NCI-H187 treated with DMSO at 0.1 percent for 48 hours (cell line): ENCODE measurements around the gene ING2.
A peak's percentile ranks its signal among the peaks of the same experiment; 100 is the strongest.

Experiments used
- DNase-seq: peaks from one replicate; lab custom pipeline; 2025; lab: John Stamatoyannopoulos, UW

The ING2 gene

DNA sequence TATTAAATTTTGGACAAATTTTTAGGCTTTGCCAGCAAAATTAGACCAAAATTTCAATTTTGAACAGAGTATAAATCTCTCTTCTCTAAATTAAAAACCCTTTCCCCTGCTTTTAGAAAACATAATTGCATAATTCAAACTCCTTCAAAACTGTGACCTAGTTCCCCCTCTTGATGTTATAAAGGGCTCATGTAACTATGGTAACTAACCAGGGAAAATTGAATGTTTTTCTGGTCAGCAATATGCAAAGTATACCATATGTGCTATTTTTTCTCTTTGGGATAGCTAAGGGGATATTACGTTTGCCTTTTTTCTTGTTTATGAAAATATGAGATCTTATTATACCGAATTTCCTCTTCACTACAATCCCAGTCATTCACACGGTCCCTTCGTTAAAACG lies 5.1 kb upstream of the ING2 start:
- no peak for DNase-seq

DNA sequence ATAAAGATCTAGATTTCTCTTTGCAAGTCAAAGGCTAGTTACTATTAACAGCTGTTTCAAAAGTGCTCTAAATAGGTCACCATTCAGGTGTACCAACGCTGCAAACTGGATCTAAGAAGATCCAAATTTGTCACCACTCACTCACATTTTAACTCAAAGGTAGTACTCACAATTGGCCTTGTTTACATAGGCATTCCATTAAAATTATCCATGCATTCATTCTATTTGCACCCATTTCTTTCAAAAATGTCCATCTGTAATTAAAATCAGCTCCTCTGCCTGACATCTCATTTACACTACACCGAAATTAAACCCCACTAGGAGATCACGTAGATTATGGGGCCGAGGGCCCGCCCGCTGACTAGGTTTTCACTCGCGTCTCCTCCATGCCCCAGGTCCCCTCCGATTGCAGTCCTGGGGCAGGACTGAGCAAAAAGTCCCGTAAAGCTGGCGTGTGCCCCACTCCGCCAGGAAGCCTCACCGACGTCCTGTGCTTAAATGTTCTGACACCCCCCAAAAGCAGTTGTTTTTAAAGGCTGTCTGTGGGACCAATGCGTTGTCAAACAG lies 1.3 kb upstream of the ING2 start:
- peak; percentile 3 for DNase-seq

DNA sequence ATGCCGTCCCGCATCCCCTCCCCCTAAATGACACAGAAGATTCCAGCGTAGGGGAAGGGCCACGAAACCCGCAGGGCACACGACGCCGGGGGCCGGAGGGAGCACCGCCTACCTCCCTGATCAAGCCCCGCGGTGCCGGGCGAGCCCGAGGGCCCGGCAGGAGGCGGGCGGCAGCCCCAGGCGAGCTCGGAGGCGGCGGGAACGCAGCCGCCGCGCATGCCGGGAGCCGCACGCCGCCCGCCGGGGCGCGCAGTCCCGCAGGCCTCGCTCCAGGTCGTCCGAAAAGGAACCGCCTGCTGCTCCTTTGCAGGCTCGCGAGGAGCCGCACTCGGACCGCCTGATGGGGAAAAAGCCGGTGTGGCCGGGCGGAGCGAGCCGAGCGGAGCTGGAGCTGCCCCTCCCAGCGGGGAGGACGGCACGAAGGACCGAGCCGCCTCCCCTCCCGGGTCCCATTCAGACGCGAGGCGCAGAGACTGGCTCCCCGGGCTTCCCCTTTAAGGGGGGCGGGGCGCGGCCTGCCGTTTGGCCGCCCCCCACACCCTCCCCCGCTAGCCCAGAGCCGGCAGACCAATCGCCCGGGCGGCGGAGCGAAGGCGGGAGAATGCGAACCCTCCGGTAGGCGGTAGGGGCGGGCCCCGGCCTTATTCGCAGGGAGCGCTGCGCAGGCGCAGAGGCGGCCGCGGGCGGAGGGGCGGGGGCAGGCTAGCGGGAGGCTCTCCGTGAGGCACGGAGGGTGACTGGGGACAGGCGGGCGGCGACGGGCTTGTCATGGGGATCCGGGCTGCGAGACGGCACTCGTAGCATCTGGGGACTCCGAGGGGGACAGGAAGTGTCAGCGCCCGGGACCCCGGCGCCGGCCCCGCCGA lies 561 bp upstream of the ING2 start:
- peak; percentile 35 for DNase-seq

DNA sequence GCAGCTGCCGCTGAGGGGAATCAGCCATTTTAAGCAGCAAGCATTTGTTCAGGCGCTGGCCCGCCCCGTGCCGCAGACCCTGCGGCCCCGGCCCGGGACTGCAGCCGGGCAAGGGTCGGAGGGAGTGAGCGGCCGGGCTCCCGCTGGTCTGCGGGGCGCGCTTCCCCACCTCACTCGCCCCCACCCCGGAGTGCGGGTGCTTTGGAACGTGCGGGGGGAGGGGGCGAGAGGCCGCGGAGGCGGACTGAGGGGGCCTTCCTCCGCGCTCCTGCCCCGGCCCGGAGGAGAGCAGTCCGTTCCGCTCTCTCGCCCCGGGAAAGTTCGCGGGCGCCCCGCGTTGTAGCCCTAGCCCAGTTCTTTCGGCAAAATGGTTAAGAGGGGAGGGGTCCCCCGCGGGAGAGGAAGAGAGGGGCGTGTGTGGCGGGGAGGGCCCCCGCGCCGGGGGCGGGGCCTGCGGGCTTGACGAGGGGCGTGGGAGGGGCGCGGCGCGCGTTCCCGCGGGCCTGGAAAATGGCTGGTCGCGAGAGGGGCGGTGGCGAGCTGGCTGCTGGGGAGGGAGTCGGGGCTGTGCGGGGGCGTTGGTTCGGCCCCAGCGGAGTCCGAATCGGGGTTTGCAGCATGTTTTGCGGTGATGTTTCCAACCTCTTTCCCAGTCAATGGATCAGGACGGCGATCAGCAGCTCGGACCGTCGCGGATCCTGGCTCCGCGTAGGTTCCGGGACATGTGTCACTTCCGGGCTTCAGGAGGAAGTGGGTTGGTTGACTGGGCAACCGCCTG lies 942 bp downstream of the ING2 start:
- DNase-seq, result peak; percentile 11

DNA sequence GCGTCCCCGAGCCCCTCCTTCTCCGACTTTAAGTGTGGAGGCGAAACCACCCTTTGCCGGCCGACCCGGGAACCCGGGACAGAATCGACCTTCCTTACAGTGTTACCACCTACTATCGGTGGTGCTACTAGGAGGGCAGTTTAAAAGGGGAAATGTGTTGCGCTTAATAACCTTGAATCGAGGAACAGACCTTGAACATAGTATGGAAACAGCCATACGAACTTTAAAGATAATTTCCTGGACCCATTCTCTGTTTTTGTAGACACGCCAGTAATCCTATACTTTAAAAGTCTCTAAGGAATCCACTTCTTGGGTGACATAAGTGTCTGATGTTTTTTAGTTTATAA lies 1.5 kb downstream of the ING2 start:
- no peak for DNase-seq

DNA sequence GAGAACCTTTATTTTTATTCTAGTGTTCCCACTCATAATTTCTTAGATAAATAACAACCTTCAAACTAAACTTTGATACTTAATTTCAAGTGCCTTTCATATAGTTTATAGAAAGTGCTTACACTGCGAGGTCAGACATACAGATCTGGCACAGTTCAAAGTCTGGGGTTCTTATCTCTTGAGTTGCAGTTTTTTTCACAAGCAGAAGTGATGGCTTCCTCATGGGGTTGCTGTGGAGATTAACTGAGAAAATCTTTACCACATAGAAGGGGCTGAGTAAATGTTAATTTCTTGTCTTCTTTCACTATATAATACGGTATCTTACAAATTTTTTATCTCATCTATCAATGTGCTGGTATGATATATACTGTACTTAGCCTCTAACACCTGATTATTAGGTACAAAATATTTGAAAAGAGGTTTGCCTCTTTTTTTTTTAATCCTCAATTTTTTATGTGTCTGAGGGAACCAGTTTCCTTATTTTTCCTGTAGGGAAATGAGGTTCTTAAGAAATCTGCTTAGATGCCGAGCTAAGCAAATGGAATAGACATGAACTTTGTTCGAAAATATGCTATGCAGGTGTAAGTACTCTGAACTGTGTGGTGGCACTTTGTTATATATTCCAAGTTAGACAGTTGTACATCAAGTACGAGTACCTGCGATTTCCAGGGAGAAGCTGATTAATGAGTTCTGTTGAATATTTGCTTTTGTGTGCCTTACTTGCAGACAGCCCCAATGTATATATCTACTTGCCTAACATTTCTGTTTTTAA lies 3.3 kb downstream of the ING2 start:
- no peak for DNase-seq

DNA sequence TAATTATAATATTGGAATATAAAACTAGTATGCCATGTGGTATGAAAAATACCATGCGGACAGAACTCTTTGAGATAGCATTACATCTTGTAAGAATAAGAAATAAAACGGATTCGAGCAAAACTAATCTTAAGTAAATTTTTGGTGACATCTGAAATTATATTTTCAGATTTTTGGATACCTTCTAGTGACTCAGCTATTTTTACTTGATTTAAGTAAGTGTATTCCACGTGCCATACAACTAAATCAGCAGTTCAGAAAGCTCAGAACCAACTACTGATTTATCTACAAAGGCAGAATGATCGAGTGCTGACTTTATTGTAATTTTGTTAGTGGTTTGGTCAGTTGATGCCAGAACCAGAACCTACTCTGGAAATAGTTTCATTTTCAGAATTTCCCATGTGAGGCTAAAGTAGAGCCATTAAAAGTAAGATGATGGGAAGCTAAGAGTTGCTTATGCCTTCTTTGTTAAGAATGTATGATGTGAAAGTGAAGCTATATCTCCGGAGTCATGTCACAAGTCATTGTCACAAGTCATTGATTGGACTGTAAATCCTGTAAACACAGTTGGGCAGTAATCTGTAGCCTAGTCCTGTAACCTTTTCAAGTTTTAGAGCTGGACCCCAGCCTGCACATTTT lies 4.0 kb downstream of the ING2 start:
- DNase-seq, result no peak

DNA sequence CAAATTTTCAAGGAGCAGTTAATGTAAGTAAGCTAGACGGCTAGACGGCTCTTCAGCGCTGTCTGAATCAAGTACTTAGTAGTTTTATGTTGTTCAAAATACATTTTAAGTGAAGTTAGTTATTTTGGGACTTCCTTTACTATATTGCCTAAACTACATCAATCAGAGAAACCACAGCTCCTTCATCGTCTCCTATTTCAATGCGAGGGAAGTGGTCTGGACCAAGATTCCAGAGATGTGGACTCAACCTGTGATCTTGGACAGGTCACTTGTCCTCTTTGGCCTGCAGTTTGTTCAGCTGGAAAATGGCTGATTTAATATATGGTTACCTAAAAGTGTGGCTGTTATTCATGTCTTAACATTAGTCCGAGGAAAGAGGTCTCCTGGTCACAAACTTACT lies 10.6 kb downstream of the ING2 start:
- no peak for DNase-seq

DNA sequence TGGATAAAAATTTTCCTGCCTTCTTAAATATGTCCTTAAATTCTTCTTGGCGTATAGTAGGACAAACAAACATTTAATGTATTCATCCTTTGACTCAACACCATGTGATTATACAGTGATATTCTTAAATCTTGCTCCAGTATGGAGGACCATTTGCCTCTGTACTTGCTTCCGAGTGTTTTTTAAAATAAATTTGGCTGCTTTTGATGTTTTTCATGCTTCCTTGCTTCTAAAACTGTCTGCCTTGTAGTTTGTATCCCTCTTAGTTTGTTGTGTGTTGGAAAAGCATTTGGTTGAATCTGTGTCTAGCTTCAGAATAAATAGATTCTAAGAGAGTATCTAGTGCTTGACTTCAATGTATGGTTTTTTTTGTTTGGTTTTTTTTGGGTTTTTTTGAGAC lies 12.3 kb downstream of the ING2 start:
- no peak for DNase-seq

DNA sequence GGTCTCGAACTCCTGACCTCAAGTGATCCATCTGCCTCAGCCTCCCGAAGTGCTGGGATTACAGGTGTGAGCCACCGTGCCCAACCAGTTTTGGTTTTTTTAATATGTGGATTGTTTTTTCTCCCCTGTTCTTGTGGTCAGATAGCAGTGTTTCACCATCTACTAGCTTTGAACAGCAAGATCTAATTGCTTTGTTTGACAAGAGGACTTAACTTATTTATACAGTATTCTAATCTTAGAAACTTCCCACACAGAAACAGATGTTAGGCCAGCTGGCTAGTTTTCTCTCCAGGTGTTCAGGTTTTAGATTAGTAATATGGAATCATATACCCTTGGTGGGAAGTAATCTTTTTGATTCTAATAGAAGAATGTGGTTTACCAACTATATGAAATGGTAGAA lies 12.9 kb downstream of the ING2 start:
- DNase-seq, result no peak

DNA sequence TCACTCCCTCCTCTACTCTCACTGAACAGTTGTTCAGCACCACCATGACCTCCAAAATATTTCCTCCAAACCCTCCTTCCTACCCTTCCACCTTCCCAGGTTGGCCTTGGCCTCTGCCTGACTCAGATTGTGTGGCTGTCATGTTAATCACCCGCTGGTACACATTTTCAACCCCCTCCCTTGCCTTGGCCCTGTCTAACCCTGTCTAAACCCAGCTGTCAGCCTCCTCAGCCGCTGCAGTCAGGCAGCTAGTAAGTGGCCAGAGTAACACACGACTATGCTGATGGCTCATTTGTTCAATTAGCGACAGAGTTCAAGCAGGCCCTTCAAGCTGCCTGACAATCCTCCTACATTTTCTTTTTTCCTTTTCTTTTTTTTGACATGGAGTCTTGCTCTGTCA lies 18.0 kb downstream of the ING2 start:
- DNase-seq, result no peak

DNA sequence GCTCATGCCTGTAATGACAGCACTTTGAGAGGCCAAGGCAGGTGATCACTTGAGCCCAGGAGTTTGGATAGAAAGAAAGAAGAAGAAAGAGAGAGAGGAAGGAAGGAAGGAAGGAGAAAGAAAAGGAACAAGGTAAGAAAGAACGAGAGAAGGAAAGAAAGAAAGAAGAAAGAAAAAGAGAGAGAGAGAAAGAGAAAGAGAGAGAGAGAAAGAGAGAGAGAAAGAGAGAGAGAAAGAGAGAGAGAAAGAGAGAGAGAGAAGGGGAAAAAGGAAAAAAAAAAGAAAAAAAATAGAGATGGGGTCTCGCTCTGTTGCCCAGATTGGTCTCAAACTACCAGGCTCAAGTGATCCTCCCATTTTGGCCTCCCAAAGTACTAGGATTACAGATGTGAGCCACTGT lies 22.5 kb downstream of the ING2 start:
- no peak for DNase-seq

DNA sequence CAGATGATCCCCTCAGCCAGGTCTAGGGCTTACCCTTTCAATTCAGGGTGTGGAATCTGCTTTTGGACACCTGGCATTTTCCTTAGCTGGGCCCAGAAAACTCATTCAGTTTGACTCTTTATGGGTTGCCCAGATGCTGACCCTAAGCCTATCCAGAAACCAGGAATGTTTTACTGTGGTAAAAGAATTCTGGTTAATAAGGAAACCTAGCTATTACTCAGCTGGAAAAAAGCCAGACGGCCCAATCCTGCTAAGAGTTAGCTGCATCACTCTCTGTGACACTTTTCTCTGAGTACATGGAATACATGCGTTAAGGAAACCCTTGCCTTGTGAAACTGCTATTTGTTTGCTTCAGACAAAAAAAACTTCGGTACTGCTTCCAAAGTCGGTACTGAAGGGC lies 28.0 kb downstream of the ING2 start:
- DNase-seq, result no peak

DNA sequence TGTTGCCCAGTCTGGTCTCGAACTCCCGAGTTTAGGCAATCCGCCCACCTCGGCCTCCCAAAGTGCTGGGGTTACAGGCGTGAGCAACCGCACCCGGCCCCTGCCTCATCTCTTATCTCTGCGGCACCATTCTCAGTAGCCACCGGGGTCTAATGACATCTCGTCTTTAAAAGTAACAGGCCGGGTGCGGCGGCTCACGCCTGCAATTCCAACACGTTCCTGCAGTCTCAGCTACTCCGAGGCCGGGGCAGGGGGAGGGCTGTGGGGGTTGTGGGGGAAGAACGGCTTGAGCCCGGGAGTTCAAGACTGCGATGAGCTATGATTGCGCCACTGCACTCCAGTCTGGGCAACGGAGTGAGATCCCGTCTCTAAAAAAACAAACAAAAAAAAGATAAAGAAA lies 28.8 kb downstream of the ING2 start:
- no peak for DNase-seq

DNA sequence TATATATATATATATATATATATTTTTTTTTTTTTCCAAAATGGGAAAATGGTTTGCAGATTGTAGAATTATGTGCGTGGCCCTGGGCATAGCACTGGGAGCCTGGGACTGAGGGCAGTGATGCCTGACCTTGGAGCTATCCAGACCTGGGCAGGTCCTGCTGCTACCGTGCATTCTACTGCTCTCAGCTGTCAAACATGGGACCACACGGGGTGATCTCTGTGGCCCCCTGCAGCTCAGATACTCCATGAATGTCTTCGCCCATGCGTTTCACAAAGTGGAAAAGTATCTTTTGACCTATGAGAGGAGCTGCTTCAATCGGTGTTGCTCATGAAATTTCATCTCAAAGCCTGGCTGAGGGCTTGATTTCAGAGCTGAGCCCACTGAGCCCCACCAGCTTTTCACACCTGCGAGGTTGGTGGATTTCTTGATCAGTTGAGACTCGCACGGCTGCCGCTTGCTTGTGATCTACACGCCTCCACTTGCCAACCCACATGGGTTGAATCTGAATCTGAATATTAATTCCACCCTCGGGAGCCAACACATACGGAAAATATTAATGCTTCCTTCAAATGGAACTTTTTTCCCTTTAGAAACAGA lies 35.7 kb downstream of the ING2 start:
- no peak for DNase-seq

DNA sequence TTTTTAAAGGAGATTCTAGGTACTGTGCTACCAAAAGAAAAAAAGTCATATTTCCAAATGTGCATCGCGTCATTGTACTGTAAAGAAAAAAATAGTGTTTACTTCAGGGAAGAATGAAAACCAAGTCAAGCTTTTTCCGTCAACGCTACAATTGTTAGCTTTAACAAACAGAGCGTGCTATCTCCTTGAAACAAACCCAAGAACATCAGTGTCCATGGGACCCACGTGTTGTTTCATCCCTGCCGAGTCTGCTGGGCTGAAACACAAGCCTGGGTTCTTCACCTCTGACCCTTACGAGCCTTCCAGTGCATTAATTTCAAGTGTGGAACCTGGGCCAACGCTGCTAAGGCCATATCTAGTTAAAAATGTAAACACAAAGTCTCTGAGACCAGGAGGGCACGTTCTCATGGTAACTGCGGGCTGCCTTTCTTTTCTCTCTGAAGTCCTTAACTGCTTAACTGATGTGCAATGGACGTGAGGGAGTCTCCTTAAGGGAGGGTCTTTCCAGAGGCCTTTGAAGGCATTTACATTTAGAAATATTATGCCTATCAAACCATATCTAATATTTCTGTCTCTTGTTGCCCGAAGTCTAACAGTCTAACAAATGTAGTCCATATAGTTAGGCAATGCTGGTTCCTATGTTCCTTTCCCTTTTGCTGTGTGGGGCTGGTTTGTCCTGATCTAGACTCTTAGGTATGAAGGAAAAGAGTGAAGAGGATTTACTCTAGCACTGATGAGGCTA lies 36.3 kb downstream of the ING2 start:
- DNase-seq, result no peak

DNA sequence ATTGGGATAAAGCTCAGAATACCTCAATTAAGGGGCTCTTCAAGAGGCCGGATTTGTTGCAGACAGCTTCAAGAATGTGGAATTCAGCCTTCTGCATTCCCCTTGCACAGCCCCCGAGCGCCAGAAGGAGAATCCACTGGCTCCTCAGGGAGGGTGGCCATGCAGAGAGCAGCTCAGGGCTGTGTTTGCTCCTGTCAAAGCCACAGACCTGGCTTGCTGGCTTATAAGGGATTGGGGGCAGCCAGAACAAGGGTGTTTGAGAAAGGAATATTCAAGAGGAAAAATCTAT lies 36.8 kb downstream of the ING2 start:
- no peak for DNase-seq

DNA sequence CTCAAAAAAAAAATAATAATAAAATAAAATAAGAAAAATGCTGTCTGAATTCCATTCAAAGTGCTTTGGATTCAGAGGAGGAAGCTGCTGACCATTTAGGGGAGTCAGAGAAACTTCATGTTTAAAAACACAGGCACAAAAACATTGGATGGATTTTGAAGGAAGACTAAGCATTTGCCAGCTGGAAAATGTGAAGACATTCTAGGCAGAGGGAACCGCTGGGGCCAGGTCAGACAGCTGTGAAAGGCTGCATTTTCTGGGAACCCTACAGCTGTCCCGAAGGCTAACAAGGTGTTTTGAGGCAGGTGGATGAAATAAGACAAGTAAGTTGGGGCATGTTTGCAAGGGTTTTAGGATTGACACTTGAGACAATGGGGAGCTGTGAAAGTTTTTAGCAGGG lies 38.6 kb downstream of the ING2 start:
- DNase-seq, result no peak

DNA sequence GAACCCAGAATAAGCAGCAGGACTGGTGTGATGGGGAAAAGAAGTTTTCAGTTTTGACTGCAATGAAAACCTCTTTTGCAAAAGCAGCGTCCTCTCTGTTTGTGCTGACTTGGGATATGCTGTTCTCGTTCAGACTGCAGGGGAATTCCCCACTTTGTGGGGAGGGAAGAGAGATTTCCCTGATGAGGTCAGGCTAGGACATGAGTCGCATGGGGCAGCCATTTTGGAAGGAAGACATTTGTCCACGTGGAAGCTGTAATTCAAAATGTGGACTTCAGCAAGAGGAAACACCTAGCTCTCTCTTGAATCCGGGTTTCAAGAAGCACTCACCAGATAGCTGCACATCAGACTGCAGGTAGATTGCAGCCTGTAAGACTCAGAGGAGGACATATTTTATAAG lies 39.3 kb downstream of the ING2 start:
- no peak for DNase-seq

DNA sequence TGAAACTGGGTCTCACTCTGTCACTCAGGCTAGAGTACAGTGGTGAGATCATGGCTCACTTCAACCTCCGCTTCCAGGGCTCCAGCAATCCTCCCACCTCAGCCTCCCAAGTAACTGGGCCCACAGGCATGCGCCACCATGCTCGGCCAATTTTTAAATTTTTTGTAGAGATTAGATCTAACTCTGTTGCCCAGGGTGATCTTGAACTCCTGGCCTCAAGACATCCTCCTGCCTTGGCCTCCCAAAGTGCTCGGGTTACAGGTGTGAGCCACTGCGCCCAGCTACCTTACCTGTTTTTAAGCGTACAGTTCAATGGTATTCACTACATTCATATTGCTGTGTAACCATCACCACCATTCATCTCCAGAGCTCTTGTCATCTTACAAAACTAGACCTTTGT lies 41.5 kb downstream of the ING2 start:
- no peak for DNase-seq

DNA sequence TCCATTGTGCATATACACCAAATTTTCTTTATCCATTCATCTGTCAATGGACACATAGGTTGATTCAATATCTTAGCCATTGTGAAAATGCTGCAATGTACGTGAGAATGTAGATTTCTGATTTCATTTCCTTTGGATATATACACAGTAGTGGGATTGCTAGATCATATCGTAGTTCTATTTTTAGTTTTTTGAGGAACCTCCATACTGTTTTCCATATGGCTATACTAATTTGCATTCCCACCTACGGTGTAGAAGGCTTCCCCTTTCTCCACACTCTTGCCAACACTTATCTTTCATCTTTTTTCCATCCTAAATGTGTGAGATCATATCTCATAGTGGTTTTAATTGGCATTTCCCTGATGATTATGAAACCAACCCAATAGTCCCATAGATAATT lies 43.4 kb downstream of the ING2 start:
- DNase-seq, result no peak
